GM21447 (cell line): ENCODE measurements around the gene COIL.
A peak's percentile ranks its signal among the peaks of the same experiment; 100 is the strongest.
"Not testable (repeated sequence)": the region's sequence is repeated elsewhere in the genome, so short reads cannot be mapped to it uniquely, and the experiment has no call there.

Experiments
- ATAC-seq: cut with Tn5 transposase; IDR thresholded peaks from one replicate; pipeline ENCODE4 v1.9.1; 2021; ENCODE audit not compliant: unreplicated experiment

COIL gene

GRCh38 chr17:56960596-56961538 lies at the start of gene COIL:
Gene COIL (minus strand): TSS chr17:56961050. CDS start chr17:56961019, 31 bp downstream.
- peak; percentile 97 for ATAC-seq

- no peak for ATAC-seq
Measured at GRCh38 chr17:57010487-57010886, 49.6 kb upstream of the COIL start.

GRCh38 chr17:57009737-57010445 lies 49.0 kb upstream of the COIL start:
- ATAC-seq: no peak

- ATAC-seq: no peak
Measured at GRCh38 chr17:57008958-57009357, 48.1 kb upstream of the COIL start.

GRCh38 chr17:57006040-57006439 lies 45.2 kb upstream of the COIL start:
- no peak for ATAC-seq

GRCh38 chr17:57004944-57005579 lies 44.2 kb upstream of the COIL start:
- peak; percentile 92 for ATAC-seq

- ATAC-seq: no peak
Measured at GRCh38 chr17:57002904-57003303, 42.1 kb upstream of the COIL start.

GRCh38 chr17:57001541-57001940 lies 40.7 kb upstream of the COIL start:
- no peak for ATAC-seq

GRCh38 chr17:56997313-56997712 lies 36.5 kb upstream of the COIL start:
- ATAC-seq: no peak

- no peak for ATAC-seq
Measured at GRCh38 chr17:56995766-56996165, 34.9 kb upstream of the COIL start.

GRCh38 chr17:56994009-56994792 lies 33.4 kb upstream of the COIL start:
- ATAC-seq: no peak

GRCh38 chr17:56992364-56992763 lies 31.5 kb upstream of the COIL start:
- no peak for ATAC-seq

GRCh38 chr17:56988901-56989572 lies 28.2 kb upstream of the COIL start:
- ATAC-seq: no peak

- ATAC-seq: no peak
Measured at GRCh38 chr17:56987283-56987834, 26.5 kb upstream of the COIL start.

- ATAC-seq: no peak
Measured at GRCh38 chr17:56985371-56986162, 24.7 kb upstream of the COIL start.

- ATAC-seq: no peak
Measured at GRCh38 chr17:56983366-56983765, 22.5 kb upstream of the COIL start.

- ATAC-seq: no peak
Measured at GRCh38 chr17:56982312-56982711, 21.5 kb upstream of the COIL start.

GRCh38 chr17:56980526-56980925 lies 19.7 kb upstream of the COIL start:
- not testable (repeated sequence) for ATAC-seq

- ATAC-seq: no peak
Measured at GRCh38 chr17:56979091-56979480, 18.2 kb upstream of the COIL start.
